ENCODE data around the gene GJA4.

DNA sequence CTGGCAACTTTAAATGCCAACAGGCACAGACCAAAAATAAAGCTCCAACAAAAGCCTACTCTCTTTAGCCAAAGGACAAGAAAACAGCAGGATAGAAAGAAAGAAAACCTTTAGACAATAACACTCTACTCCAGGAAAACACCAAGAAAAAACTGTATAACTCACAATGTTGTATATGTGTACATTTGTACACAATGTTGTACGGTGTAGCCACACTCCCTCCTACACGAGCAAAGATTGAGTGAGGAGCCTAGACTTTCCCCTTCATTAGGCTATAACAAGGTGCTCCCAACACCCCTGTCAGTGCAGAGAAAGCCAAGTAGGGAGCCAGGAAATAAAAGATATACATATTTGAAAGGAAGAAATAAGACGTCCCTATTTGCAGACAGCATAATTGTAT lies 24.0 kb downstream of the GJA4 start:
- TF ChIP-seq ZNF121 (tag by site-specific recombination; IDR thresholded peaks at IDR 0.05) (no peak), SP2 (tag by site-specific recombination; IDR thresholded peaks at IDR 0.05) (no peak), ZNF501 (tag by site-specific recombination; IDR thresholded peaks at IDR 0.05) (no peak), GLIS2 (tag by site-specific recombination; IDR thresholded peaks at IDR 0.05) (no peak), ZNF416 (tag by site-specific recombination; IDR thresholded peaks at IDR 0.05) (no peak), SALL2 (tag by site-specific recombination; IDR thresholded peaks at IDR 0.05; ENCODE audit: borderline replicate concordance) (no peak), ZNF184 (tag by site-specific recombination; IDR thresholded peaks at IDR 0.05) (no peak), ATF2 (tag by site-specific recombination; IDR thresholded peaks at IDR 0.05; ENCODE audit: low read depth) (no peak), ZNF792 (tag by site-specific recombination; IDR thresholded peaks at IDR 0.05) (no peak)
- TF ChIP-seq, protein P1, sequence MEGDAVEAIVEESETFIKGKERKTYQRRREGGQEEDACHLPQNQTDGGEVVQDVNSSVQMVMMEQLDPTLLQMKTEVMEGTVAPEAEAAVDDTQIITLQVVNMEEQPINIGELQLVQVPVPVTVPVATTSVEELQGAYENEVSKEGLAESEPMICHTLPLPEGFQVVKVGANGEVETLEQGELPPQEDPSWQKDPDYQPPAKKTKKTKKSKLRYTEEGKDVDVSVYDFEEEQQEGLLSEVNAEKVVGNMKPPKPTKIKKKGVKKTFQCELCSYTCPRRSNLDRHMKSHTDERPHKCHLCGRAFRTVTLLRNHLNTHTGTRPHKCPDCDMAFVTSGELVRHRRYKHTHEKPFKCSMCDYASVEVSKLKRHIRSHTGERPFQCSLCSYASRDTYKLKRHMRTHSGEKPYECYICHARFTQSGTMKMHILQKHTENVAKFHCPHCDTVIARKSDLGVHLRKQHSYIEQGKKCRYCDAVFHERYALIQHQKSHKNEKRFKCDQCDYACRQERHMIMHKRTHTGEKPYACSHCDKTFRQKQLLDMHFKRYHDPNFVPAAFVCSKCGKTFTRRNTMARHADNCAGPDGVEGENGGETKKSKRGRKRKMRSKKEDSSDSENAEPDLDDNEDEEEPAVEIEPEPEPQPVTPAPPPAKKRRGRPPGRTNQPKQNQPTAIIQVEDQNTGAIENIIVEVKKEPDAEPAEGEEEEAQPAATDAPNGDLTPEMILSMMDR (tag by site-specific recombination; IDR thresholded peaks at IDR 0.05), result no peak

Data from HEK293 (cell line).